NCI-H69 (cell line): Measurements from ENCODE around the gene SLC13A3.
A peak's percentile ranks its signal among the peaks of the same experiment; 100 is the strongest.

ENCODE experiments used
- DNase-seq: peaks from one replicate; lab custom pipeline; 2025; lab: John Stamatoyannopoulos, UW

The SLC13A3 gene

DNA sequence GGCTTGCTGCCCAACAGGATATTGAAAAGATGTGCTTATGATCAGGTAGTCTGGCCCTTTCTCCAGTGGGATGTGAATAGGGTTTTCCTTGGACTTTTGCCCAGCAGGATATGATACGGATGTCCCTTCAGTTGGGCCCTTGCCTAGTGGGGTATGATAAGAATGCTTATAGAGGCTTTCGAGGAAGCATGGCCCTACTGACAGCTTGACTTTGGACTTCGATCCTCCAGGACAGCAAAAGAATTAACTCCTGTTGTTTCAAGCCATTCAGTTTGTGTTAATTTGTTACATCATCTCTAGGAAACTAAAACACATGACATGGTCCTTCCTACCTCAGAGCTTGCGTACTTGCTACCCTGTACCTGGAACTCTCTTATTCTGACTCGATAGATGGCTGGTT, 128.2 kb downstream of the SLC13A3 start:
- DNase-seq: no peak

DNA sequence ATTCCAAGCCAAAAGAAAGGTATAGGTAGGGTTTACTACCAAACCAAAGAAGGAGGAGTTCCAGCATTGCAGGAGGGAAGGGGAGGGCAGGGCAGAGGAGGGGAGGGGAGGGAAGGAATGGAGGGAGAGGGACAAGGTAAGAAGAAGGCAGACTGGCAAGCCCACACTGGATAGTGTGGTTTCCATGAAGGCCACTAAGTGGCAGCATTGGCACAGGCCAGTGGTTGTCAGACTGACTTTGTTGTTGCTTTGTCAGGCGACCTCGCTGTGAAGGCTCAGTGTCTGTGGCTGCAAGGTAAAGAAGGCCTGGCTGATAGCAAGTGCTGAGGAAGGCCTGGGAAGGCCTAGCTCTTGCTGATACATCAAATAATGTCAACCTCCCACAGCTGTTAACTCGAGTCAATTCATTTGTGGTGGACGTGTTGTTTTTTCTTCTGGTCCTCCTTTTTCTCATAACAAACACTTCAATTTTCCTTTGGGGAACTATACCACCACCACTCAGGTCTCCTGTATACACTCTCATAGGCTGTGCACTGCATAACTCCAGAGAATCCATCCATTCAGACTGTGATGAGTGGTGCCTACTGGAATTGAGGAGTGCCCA, 130.2 kb downstream of the SLC13A3 start:
- peak; percentile 49 for DNase-seq

DNA sequence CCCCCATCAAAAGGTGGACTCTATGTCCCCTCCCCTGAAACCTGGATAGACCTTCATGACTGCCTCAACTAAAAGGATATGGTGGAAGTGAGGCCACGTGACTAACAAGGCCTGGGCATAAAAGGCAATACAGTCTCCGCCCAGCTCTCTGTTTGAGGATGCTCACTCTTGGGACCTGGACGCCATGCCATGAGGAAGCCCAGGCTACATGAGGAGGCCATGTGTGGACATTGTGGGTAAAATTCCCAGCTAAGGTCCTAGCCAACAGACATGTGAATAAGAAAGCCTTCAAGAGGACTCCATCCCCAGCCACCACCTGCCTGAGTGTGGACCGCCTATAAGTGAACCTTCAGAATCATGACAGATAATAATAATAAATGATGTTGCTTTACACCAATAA, 130.7 kb downstream of the SLC13A3 start:
- DNase-seq: no peak

DNA sequence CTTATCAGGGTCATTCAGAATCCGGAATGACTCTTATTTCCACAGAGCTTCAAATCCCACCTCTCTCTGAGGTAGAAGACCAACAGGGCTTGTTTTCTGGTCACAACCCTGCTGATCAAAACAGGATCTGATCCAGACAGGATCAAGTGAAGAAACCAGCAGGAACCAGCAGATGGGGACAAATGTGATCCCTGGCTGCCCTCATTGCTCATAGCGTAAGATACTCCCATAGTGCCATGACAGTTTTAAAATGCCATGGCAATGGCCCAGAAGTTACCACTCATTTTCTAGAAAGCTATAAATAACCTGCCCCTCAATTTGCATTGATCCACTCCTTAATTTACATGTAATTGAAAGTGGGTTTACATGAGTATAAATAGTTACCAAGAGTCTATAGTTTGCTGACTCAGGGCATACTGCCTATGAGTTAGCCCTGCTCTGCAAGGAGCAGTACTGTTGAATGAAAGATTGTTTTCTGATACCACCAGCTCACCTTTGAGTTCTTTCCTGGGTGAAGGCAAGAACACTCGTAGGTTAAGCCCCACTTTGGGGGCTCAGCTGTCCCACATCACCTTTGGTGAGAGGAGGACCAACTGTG, 131.7 kb downstream of the SLC13A3 start:
- DNase-seq: no peak

DNA sequence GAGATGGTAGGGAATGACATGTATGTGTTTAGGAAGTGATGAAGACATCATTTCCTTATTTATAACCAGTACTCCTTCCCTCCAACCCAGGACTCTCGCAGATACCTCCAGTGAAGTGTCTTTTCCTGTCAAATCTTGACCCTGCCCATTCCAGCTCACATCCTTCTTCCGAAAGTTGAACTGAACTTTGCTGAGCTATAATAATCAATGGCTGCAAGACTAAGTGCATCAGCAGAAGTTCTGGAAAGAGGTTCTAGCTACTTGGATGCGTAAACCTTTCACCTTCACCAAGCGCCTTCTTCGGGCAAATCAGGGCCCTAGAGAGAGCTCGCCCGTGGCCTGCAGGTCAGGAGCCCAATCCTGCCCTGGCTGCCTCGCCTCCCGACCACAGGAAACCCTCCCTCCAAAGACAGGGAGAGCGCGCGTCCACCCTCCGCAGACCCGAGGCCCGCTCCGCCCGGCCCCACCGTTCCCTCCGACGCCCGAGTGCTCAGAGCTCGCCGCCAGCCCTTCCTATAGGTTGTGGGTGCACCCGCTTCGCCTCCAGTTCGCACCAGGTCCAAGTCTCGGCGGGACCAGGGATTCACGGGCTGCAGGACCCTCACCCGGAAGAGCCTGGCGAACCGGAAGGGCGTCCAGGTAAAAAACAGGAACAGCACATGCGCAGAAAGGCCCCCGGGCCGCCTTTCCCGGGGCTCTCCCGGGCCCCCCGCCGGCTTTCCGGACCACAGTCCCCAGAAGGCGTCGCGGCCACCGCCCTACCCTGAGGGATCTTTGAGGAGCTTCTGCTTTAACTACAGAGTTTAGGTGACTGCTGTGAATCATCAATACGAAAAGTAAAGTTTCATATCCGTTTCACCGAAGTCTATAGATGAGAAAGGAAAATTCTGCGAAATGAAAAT, 138.1 kb downstream of the SLC13A3 start, which contains the start of gene ZNF334:
Gene ZNF334 (minus strand): TSS at position 617 of the 902 bp plus-strand sequence. CDS start 1,457 bp downstream, outside the sequence.
- peak; percentile 29 for DNase-seq

DNA sequence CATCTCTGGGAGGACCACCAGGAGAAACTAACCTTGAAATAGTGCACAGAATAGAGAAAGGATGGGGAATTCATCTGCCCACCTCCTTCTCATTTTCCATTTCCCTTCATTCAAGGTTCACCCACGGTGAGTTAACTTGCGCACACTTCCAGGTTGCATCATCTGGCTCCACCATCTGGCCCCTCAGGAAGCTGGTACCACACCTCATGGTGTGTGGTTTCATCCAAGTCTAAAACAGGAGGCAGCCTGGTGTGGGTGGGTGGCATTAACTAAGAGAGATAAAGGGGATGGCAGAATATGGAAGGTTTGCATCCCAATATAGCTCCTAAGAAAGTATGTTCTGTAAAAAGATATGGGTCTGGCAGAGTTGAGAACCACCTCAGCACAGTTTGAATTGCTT, 141.7 kb downstream of the SLC13A3 start:
- DNase-seq: no peak
